Liver (tissue), 2 donors: Measurements from ENCODE around the gene GPR150.

Experiments used
- EGR1 ChIP-seq, 2 donors: IDR thresholded peaks; 2 replicates each; pipeline ENCODE4 v1.6.1; 2016 to 2018; ENCODE audit warnings: antibody characterized with exemption in 2 of 2, low read depth in 2 of 2
- TF ChIP-seq, protein P1 (sequence below): IDR thresholded peaks from 2 replicates; pipeline ENCODE4 v1.6.1; 2016; ENCODE audit warnings: antibody characterized with exemption
- donor health status: healthy.

DNA sequence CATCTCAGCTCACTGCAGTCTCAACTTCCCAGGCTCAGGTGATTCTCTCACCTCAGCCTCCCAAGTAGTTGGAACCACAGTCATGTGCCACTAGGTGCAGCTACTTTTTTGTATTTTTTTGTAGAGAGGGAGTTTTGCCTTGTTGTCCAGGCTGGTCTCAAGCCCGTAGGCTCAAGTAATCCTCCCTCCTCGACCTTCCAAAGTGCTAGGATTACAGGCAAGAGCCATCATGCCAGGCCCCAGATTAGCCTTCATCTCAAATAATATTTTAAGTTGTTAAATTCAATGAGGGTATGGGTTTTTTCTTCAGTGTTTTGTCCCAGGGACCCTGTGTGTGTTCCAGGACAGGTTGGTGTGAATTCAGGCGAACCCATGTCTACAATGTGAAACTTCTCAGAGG, 14.2 kb downstream of the GPR150 start:
- TF ChIP-seq EGR1 (IDR thresholded peaks at IDR 0.05; ENCODE audit: low read depth in 2 of 2), result no peak
- TF ChIP-seq, protein P1, sequence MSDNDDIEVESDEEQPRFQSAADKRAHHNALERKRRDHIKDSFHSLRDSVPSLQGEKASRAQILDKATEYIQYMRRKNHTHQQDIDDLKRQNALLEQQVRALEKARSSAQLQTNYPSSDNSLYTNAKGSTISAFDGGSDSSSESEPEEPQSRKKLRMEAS, result no peak
